Dedifferentiated amniotic fluid mesenchymal stem cell (primary cell): Measurements from ENCODE around the gene ANKH.

Experiments
- DNase-seq: peaks from one replicate; pipeline ENCODE4 v3.0.0-alpha.2; 2016; ENCODE audit errors: extremely low spot score

Gene ANKH

GRCh38 chr5:14790911-14791310 is 80.7 kb downstream of the ANKH start:
- DNase-seq, result no peak

GRCh38 chr5:14790220-14790619 is 81.4 kb downstream of the ANKH start:
- DNase-seq, result no peak

- no peak for DNase-seq
Measured at GRCh38 chr5:14787801-14788579, 83.6 kb downstream of the ANKH start.

- DNase-seq, result no peak
Measured at GRCh38 chr5:14783691-14784090, 87.9 kb downstream of the ANKH start.

- DNase-seq, result no peak
Measured at GRCh38 chr5:14782591-14782990, 89.0 kb downstream of the ANKH start.

GRCh38 chr5:14781106-14781505 is 90.5 kb downstream of the ANKH start:
- DNase-seq, result no peak

GRCh38 chr5:14779975-14780374 is 91.6 kb downstream of the ANKH start:
- no peak for DNase-seq

GRCh38 chr5:14778792-14779070 is 92.8 kb downstream of the ANKH start:
- no peak for DNase-seq

GRCh38 chr5:14777932-14778791 is 93.4 kb downstream of the ANKH start:
- DNase-seq, result no peak

- DNase-seq, result no peak
Measured at GRCh38 chr5:14777187-14777586, 94.4 kb downstream of the ANKH start.

- no peak for DNase-seq
Measured at GRCh38 chr5:14776602-14777001, 95.0 kb downstream of the ANKH start.

- DNase-seq, result no peak
Measured at GRCh38 chr5:14775857-14776256, 95.7 kb downstream of the ANKH start.

- no peak for DNase-seq
Measured at GRCh38 chr5:14773588-14773987, 98.0 kb downstream of the ANKH start.

GRCh38 chr5:14771972-14772371 is 99.6 kb downstream of the ANKH start:
- DNase-seq, result no peak

- DNase-seq, result no peak
Measured at GRCh38 chr5:14771189-14771588, 100.4 kb downstream of the ANKH start.

GRCh38 chr5:14768508-14769365 is 102.8 kb downstream of the ANKH start:
- DNase-seq, result no peak

GRCh38 chr5:14767735-14768507 is 103.7 kb downstream of the ANKH start:
- no peak for DNase-seq

GRCh38 chr5:14767053-14767452 is 104.5 kb downstream of the ANKH start:
- no peak for DNase-seq

- no peak for DNase-seq
Measured at GRCh38 chr5:14766584-14766983, 105.0 kb downstream of the ANKH start.

- no peak for DNase-seq
Measured at GRCh38 chr5:14765587-14765986, 106.0 kb downstream of the ANKH start.

- DNase-seq, result no peak
Measured at GRCh38 chr5:14762549-14763216, 108.9 kb downstream of the ANKH start.
